ENCODE data around the gene OR52E8.

The OR52E8 gene

DNA sequence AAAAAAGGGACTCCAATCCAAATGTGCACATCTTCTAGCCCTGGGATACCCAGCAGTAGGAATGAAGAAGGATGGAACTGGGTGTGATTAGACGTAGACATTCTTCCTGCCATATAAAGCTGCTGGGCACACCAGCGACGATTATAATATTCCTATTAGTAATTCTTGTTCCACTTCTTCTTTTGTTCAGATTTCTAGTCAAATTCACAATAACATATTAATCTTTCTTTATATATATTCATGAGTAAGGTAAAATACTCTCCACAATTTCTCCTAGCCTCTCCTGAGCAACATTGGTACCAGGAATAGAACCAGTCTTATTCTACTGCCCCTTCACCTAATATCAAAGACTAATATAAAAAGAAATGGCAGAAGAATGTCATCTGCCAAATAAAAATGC lies at the start of gene OR52E8:
Gene OR52E8 (minus strand): TSS at position 101 of the 400 bp plus-strand sequence. CDS start 0 bp downstream, at position 101.
- DNase-seq (ENCODE audit: low read depth) = no peak

DNA sequence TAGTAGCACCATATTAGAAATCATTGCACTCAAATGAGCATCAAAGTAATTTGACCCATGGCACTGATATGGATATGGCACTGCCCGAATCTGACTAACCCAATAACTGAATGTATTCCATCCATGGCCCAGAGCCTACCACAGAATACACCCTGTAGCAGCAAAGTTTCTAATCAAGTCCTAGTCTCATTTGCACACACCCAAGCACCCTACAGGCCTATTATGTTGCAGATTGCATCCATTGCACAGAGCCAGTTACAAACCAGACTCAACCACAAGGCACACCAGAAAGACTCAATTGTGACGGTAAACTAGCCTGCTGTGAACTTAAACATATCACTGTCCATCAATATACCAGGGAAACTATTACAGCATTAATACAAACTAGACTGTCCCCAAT lies 42.0 kb upstream of the OR52E8 start:
- DNase-seq (ENCODE audit: low read depth) = no peak

DNA sequence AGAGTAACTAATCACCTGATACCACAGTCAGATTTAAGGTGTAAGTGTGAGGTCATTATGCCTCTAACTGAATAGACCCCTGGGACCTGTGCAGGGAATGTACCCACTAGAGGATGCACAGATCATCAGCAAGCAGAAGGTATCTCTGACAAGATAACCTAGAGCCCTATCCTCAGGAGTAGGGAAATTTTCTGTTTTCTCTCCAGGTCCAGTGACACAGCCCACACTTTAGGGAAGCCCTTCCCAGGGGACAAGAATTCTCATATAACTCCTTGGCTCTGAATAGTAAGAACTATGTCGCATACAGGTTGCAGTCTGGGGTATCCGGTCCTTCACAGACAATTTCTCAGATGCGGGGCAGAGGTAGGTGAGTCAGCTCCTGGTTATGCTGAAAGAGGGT lies 35.4 kb upstream of the OR52E8 start, which contains the start of gene OR52E5:
Gene OR52E5 (plus strand): TSS at position 301 of the 400 bp plus-strand sequence. CDS start 7,569 bp downstream, outside the sequence.
- DNase-seq (ENCODE audit: low read depth) = no peak

DNA sequence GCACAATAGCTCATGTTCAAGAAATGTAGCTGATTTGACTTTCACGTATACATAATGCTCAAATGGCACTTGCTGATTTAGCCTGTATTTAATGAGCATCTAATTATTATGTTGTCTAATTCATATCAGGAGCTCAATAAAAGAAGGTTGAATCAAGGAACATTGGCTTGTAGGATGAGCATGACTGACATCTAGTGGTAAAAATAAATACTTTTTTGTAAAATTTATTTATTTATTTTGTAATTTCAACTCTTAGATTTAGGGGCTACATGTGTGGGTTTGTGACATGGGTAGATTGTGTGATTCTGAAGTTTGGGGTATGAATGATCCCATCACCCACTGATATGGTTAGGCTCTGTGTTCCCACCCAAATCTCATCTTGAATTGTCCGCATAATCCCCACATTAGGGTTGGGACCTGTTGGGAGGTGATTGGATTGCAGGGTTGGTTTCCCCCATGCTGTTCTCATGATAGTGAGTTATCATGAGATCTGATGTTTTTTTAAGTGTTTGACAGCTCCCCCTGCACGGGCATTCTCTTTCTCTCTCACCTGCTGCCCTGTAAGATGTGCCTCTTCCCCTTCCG lies 33.8 kb upstream of the OR52E8 start:
- DNase-seq (ENCODE audit: low read depth) = no peak

DNA sequence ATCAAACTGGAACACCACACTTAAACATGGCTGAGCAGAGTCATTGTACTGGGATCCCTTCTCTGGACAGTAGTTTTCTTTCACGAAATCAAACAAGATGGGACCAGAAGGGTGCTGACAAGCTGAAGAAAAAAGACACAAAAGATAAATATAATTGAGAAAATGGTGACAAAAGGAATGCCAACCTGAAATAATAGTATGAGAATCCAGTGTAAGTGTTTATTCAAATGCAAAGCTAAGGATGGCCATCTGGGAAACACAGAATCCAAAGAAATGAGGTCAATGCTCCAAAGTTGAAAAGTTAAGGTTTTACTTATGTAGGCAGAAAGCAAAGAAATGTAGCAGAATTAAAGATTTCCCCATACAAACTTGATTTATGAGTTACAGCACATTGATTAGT lies 30.2 kb upstream of the OR52E8 start:
- DNase-seq (ENCODE audit: low read depth) = no peak

DNA sequence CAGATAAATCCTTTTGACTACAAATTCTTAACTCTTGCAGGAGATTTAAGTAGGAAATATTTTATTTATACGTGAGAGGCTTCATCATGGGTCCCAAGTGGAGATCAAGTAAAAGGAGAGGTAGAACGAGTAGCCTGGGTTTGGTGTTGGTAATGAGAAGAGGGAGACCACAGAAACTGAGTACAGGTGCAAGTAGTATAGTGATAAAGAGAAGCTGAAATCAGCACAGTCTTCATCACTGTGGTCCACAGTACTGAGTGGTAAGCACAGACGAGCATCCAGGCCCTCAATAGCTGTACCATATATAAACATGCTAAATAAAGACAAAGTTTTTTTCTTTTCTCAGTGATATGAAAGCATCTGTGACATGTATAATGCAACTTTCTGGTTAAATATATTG lies 29.7 kb upstream of the OR52E8 start:
- DNase-seq (ENCODE audit: low read depth) = no peak

DNA sequence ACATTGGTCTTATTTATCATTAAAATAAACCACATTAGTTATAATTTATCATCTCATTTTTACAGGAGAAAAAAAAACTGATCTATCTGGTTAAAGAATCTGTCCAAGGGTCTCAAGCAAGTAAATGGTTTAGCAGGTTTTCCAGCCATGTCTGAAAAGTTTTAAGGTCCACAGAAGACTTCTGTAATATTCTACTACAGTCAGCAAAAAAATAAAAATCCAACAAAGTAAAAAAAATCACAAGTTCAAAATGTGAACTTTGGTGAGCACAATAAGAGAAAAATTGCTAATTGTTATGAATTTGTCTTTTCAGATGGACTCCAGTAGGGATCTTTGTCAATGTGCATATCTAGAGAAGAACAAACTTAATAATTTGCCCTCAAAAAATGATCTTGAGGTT lies 24.3 kb upstream of the OR52E8 start:
- no peak for DNase-seq (ENCODE audit: low read depth)

DNA sequence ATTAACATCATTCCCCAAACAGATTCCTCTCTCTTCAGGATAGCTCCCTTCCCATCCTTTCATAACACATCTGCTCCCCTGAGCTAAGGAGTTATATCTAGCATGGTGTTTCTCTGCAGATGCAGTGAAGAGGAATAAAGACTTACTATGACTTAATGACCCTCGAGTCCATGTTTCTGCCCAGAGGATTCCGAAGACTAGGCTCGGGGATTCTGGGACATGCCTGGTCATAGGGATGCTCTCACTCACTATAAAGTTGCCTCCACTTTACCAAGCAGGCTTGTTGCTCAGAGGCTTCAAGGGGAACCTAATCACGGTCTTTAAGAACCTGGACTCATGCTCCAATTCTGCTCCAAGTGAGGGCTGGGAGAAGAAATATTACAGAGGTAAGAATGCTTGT lies 22.8 kb upstream of the OR52E8 start, which contains the start of gene OR52E4:
Gene OR52E4 (plus strand): TSS at position 301 of the 400 bp plus-strand sequence. CDS start 3,664 bp downstream, outside the sequence.
- no peak for DNase-seq (ENCODE audit: low read depth)

DNA sequence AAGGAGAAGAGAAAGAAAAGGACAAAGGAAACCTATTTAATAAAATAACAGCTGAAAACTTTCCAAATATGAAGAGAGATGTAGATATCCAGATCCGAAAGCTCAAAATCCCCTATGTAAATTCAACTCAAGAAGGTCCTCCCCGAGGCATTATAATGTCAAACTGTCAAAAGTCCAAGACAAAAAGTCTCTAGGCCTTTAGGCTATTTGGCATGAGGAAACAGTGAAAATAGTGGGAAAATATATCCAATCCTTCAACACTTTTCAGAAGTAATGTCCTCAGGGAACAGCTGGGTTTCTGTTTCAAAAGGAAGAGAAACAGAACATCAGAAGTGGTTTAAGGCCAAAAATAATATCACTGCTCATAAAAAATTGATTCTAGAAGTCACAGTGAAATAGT lies 21.1 kb upstream of the OR52E8 start:
- no peak for DNase-seq (ENCODE audit: low read depth)

DNA sequence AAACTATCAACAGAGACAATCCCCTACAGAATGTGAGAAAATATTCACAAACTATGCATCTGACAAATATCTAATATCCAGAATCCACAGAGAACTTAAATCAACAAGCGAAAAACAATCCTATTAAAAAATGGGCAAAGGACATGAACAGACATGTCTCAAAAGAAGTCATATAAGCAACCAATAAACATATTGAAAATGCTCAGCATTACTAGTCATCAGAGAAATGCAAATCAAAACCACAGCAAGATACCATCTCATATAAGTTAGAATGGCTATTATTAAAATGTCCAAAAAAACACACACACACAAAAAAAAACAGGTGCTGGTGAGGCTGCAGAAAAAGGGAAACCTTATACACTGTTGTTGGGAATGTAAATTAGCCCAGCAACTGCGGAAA lies 8.3 kb upstream of the OR52E8 start:
- no peak for DNase-seq (ENCODE audit: low read depth)

DNA sequence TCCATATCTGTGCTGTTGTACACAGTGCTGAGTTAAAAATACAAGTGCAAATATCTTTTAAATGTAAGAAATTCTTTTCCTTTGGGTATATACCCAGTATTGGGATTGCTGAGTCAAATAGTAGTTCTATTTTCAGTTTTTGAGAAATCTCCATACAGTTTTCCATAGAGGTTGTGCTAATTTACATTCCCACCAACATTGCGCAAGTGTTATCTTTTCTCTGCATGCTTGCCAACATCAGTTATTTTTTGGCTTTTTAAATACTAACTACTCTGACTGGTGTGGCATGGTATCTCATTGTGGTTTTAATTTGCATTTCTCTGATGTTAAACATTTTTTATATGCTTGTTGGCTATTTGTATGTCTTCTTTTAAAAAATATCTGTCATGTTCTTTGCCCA lies 6.5 kb downstream of the OR52E8 start:
- DNase-seq (ENCODE audit: low read depth) = no peak

DNA sequence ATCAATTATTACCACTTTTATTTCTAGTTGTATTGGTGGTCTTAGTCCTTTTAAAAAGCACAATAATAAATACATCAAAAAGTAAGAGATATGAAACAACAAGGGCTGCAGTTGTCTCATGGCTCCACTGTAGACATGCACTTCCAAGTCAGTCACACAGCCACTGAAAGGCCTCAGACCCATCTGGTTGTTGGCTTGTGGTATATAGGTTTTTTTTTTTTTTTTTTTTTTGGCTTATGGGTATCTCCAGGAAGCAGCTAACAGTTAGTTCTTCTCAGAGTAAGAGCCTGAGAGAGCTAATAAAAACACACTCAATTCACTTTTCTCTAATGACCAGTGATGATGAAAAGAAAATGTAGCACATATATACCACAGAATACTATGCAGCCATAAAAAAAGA lies 9.8 kb downstream of the OR52E8 start:
- DNase-seq (ENCODE audit: low read depth) = no peak

DNA sequence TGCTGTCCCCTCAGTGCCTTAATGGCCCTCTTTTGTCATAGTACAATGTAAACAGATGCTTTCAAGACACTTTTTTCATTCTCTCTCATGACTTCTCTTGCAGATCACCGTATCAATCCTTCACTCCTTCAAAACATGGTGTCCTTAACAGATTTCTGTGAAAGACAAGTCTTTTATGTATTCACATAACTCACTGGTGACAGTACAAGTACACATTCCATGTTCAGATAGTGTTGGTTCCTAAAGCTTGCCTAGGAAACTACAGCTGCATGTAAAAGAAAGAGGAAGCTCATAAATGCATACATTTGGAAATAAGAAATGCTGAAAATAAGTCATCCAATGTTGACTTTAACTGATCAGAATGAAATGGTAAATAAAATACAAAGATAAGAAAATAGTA lies 10.8 kb downstream of the OR52E8 start:
- DNase-seq (ENCODE audit: low read depth) = no peak

DNA sequence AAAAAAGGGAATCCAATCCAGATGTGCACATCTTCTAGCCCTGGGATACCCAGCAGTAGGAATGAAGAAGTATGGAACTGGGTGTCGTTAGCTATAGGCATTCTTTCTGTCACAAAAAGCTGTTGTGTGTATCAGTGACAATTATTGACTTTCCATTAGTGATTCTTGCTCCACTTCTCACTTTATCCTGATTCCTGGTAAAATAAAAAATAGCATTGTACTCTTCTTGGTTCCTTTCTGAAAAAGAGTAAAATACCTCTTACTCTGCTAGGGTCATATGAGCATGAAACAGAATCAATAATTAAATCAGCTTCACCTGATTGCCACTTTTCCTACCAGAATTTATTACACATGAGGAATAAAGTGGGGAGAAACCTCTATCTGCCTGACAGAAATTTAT lies 15.7 kb downstream of the OR52E8 start, which contains the start of gene OR52E6:
Gene OR52E6 (minus strand): TSS at position 101 of the 400 bp plus-strand sequence. CDS start 0 bp downstream, at position 101.
- DNase-seq (ENCODE audit: low read depth) = no peak

DNA sequence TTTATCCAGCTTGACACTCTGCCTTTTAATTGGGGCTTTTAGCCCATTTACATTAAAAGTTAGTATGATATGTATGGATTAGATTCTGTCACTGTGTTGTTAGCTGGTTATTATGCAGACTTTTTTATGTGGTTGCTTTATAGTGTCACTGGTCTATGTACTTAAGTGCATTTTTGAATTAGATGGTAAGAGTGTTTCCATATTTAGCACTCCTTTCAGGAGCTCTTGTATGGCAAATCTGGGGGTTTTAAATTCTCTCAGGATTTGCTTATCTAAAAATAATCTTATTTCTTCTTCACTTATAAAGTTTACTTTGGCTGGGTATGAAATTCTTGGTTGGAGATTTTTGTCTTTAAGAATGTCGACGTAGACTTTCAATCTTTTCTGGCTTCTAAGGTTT lies 19.8 kb downstream of the OR52E8 start:
- DNase-seq (ENCODE audit: low read depth) = no peak

DNA sequence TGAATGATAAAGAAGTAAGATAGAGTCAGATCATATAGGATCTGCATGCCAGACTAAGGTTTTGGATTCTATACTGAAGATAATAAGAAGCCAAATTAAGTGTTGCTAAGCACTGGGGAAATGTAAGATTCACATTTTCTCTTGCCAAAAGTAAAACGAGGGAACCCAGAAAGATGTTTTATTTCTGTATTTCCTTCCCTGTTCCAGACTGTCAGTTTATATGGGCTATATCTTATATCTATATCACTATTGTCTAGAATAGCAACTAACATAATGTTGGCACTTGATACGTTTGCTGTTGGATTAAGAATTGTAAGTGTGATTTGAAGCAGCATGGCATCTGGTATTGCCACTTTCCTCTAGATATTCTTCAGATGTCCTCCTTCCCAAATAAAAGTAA lies 24.0 kb downstream of the OR52E8 start:
- no peak for DNase-seq (ENCODE audit: low read depth)

DNA sequence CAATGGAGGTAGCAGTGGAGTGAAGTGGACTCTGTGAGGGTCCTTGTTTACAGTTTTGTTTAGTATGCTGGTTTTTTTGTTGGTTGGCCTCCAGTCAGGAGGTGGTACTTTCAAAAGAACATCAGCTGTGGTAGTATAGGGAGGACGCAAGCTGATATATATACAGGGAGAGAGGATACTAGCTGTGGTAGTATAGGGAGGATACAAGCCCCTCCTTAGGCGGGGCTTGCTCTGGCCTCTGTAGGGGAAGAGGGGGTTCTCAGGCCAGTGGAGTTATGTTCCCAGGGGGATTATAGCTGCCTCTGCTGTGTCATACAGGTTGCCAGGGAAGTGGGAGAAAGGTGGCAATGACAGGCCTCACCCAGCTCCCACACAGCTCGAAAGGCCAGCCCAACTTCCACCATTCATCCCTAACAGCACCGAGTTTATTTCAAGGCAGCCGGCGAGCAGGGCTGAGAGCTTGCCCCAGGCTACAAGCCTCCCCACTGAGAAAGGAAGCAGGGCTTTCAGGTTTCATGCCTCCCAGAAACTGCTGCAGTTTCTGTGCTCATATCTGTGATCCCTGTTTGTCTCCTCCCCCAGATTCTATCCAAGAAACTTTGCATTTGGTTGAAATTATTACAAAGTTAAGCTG lies 26.2 kb downstream of the OR52E8 start:
- no peak for DNase-seq (ENCODE audit: low read depth)

DNA sequence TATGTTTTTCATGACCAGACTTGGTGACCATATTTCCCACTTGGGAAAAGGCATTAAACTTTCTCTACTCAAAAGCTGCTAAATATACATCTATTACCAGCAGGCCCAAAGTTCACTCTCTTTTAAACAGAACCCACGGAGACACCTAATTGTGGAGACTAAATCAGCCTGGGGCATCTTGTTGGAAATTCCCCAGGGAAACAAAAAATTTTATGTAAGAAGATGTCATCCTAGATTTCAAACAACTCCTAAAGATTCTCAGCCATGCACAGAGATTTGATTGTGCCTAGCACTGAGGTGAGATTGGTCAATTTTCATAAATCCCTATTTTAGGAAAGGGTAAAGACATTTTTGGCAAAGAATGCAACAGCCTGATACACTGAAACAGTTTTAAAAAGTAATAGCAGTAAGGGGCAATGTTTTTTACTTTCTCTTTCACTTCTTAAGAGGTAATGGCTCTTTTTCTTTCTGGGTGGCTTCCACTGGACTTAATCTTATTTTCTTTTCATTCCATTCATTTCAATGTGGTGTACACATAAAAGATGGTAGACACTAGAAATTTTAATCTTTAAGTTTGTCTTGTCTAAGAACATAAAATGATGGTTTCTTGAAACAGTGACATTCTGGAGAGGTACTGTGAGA lies 39.1 kb downstream of the OR52E8 start:
- no peak for DNase-seq (ENCODE audit: low read depth)

DNA sequence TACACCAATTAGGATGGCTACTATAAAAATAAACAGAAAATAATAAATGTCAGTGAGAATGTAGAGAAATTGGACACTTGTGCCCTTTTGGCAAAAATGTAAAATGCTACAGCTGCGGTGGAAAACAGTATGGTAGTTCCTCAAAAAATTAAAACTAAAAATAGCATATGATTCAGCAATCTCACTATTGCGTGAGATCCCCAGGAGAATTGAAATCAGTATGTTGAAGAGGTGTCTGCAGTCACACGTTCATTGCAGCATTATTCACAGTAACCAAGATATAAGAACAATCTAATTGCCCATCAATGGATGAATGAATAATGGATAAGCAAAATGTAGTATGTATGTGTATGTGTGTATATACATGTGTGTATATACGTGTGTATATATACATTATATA lies 42.0 kb downstream of the OR52E8 start:
- DNase-seq (ENCODE audit: low read depth) = no peak

DNA sequence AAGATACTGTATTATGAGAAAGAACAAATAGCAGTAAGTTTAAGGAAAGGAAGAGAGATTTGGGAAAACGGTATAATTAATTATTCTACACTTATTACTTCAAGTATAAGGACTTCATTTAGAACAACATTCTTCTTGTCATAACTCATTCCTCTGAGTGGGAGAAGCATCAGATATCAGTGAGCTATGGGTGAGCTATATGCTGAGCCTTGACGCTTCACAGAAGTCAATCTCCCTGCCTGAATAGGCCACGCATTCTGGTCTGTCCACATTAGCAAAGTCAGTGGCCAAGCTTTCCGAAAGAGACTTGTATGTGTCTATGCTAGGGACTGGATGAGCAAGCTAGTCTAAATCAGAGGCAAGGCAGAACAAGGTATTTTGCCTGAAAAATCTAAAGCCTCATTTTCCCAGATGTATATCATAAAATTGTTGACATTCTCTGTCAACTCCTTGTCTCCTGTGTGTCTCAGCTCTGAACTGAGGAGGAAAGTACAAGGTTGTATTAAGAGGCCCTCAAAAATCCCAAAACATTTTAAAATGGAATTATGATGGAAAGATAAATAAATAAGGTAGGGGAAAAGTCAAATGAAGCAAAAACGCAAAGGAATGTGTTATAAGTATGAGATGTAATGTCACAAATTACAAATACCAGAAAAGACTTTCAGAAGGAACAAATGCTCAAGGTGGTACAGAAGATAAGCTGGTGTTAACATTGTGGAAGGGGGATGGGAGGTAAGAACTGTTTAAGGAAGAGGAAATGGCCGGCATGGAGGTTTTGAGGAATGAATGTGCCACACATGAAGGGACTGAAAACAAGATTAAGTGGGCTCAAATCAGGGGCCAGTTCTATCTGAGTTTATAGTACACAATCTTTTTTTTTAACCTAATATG lies 47.3 kb downstream of the OR52E8 start:
- DNase-seq (ENCODE audit: low read depth) = no peak

DNA sequence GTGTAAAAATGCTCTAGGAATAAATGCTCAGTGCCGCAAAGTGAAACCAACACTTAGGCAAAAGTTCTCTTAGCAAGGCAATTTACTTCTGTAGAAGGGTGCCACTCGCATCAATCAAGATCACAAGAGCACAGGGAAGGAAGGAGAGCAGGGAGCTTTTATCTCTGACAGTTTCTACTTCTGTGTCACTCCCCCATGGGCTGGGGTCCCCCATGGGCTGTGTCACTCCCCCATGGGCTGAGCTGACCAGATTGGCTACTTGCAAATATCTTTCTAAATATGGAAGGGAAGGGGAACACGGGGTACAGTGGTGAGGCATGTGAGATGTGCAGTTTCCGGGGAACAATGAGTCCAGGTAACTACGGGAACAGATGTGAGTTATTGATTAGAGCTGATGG lies 48.4 kb downstream of the OR52E8 start:
- no peak for DNase-seq (ENCODE audit: low read depth)

DNA sequence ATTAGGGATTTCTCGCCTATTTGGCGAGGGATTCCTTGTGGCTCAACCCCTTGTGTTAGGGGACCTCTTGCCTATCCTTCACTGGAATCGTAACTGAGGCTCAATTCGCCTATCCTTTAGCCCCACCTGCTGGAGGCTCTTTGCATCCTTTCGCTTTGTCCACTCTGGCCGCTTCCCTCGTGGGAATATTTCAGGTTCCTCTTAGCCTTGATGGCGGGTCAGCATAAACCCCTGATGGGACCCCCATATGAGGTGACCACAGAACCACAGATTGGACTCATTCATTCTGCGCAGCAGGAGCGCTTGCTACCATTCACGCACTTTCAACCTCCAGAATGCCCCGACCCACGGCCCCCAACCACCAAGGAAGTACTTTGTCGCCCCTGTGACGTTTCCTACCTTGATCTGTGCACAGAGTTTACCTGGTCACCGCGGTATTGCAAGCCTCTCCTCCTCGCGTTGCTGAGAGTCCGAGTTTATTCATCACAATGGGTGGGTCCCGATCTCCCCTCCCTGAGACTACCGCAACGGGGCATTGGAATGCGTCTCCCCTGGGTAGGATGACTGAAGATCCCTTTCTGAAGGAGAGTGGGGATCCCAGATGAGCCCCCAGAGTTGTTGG lies 48.9 kb downstream of the OR52E8 start, which contains the start of gene OR52N2:
Gene OR52N2 (plus strand): TSS at position 425 of the 622 bp plus-strand sequence. CDS start 11,412 bp downstream, outside the sequence.
- peak; percentile 37 for DNase-seq (ENCODE audit: low read depth)

Measured in stimulated activated CD8-positive, alpha-beta memory T cell treated with anti-CD3 and anti-CD28 coated beads, Interleukin-12 subunit alpha, Interleukin-12 subunit beta, amount 100 ng/mL, for 4 hours (primary cell).